Stimulated activated naive CD8-positive, alpha-beta T cell treated with anti-CD3 and anti-CD28 coated beads, Interleukin-15, Interleukin-2, amounts not matched to agents 100 ng/mL and 50 ng/mL, for 24 hours (primary cell): Measurements from ENCODE around the gene CCND1.
"Not testable (repeated sequence)": the region's sequence is repeated elsewhere in the genome, so short reads cannot be mapped to it uniquely, and the experiment has no call there.

Experiments used
- H3K27ac Mint-ChIP-seq: one replicate; pipeline ENCODE4 v1.8.0; 2021; ENCODE audit warnings: mild to moderate bottlenecking, mixed read lengths
- H3K27me3 Mint-ChIP-seq: one replicate; pipeline ENCODE4 v1.8.0; 2021; ENCODE audit warnings: mixed read lengths
- H3K36me3 Mint-ChIP-seq: one replicate; pipeline ENCODE4 v1.8.0; 2021; ENCODE audit warnings: low read depth, mixed read lengths
- H3K4me1 Mint-ChIP-seq: one replicate; pipeline ENCODE4 v1.8.0; 2021; ENCODE audit warnings: low read depth, mixed read lengths
- H3K4me3 Mint-ChIP-seq: one replicate; pipeline ENCODE4 v1.8.0; 2021; ENCODE audit warnings: mild to moderate bottlenecking, mixed read lengths
- H3K9me3 Mint-ChIP-seq: one replicate; pipeline ENCODE4 v1.8.0; 2021; ENCODE audit warnings: mixed read lengths

CCND1 gene

GRCh38 chr11:69692422-69692821, 51.5 kb downstream of the CCND1 start:
- Mint-ChIP-seq H3K4me3 (no peak overlapping the region), H3K4me1 (peaks cover 11% of the 10 kb centered on the region), H3K27ac (no peak overlapping the region), H3K9me3 (no peaks in the 10 kb centered on the region), H3K27me3 (peaks cover 59% of the 10 kb centered on the region), H3K36me3 (no peaks in the 10 kb centered on the region)

- Mint-ChIP-seq H3K4me3 (no peak overlapping the region), H3K27me3 (peaks cover 44% of the 10 kb centered on the region), H3K4me1 (peaks cover 2% of the 10 kb centered on the region), H3K9me3 (no peaks in the 10 kb centered on the region), H3K36me3 (no peaks in the 10 kb centered on the region), H3K27ac (no peak overlapping the region)
Observed at GRCh38 chr11:69694781-69695180, 53.8 kb downstream of the CCND1 start.

GRCh38 chr11:69695581-69695980, 54.6 kb downstream of the CCND1 start:
- no peaks in the 10 kb centered on the region for H3K36me3 Mint-ChIP-seq
- H3K9me3 Mint-ChIP-seq = no peaks in the 10 kb centered on the region
- H3K27me3 Mint-ChIP-seq = peaks cover 43% of the 10 kb centered on the region
- no peak overlapping the region for H3K27ac Mint-ChIP-seq
- H3K4me1 Mint-ChIP-seq = no peaks in the 10 kb centered on the region
- H3K4me3 Mint-ChIP-seq = no peak overlapping the region

GRCh38 chr11:69695995-69696394, 55.0 kb downstream of the CCND1 start:
- not testable (repeated sequence) for H3K4me3 Mint-ChIP-seq, H3K4me1 Mint-ChIP-seq, H3K36me3 Mint-ChIP-seq, H3K9me3 Mint-ChIP-seq, H3K27ac Mint-ChIP-seq
- H3K27me3 Mint-ChIP-seq = peaks cover 45% of the 10 kb centered on the region

GRCh38 chr11:69696749-69697468, 56.0 kb downstream of the CCND1 start:
- Mint-ChIP-seq H3K27ac (no peak overlapping the region), H3K27me3 (peaks cover 45% of the 10 kb centered on the region)

GRCh38 chr11:69697469-69697843, 56.5 kb downstream of the CCND1 start:
- Mint-ChIP-seq H3K27me3 (peaks cover 41% of the 10 kb centered on the region), H3K4me3 (no peak overlapping the region), H3K36me3 (no peaks in the 10 kb centered on the region), H3K4me1 (no peaks in the 10 kb centered on the region), H3K9me3 (no peaks in the 10 kb centered on the region), H3K27ac (no peak overlapping the region)

More at GRCh38 chr11:69696749-69697468, 56.0 kb downstream of the CCND1 start:
- no peaks in the 10 kb centered on the region for H3K36me3 Mint-ChIP-seq
- H3K9me3 Mint-ChIP-seq = no peaks in the 10 kb centered on the region
- H3K4me3 Mint-ChIP-seq = no peak overlapping the region
- H3K4me1 Mint-ChIP-seq = no peaks in the 10 kb centered on the region

- Mint-ChIP-seq H3K27ac (no peak overlapping the region), H3K4me1 (no peaks in the 10 kb centered on the region), H3K4me3 (no peak overlapping the region), H3K27me3 (peaks cover 41% of the 10 kb centered on the region), H3K9me3 (no peaks in the 10 kb centered on the region), H3K36me3 (no peaks in the 10 kb centered on the region)
Observed at GRCh38 chr11:69697861-69698260, 56.9 kb downstream of the CCND1 start.

- peaks cover 42% of the 10 kb centered on the region for H3K27me3 Mint-ChIP-seq
- no peaks in the 10 kb centered on the region for H3K9me3 Mint-ChIP-seq
Observed at GRCh38 chr11:69698362-69698761, 57.4 kb downstream of the CCND1 start.

GRCh38 chr11:69699213-69699612, 58.3 kb downstream of the CCND1 start:
- no peaks in the 10 kb centered on the region for H3K36me3 Mint-ChIP-seq
- peaks cover 3% of the 10 kb centered on the region for H3K4me1 Mint-ChIP-seq
- no peak overlapping the region for H3K4me3 Mint-ChIP-seq
- H3K9me3 Mint-ChIP-seq = no peaks in the 10 kb centered on the region
- peaks cover 43% of the 10 kb centered on the region for H3K27me3 Mint-ChIP-seq
- H3K27ac Mint-ChIP-seq = no peak overlapping the region

More at GRCh38 chr11:69698362-69698761, 57.4 kb downstream of the CCND1 start:
- no peak overlapping the region for H3K27ac Mint-ChIP-seq
- peaks cover 2% of the 10 kb centered on the region for H3K4me1 Mint-ChIP-seq
- H3K4me3 Mint-ChIP-seq = no peak overlapping the region
- H3K36me3 Mint-ChIP-seq = no peaks in the 10 kb centered on the region

GRCh38 chr11:69700278-69701140, 59.6 kb downstream of the CCND1 start:
- Mint-ChIP-seq H3K27me3 (peaks cover 48% of the 10 kb centered on the region), H3K4me3 (no peak overlapping the region), H3K27ac (no peak overlapping the region), H3K9me3 (no peaks in the 10 kb centered on the region), H3K36me3 (no peaks in the 10 kb centered on the region), H3K4me1 (peaks cover 6% of the 10 kb centered on the region)

- Mint-ChIP-seq H3K4me3 (no peak overlapping the region), H3K27ac (no peak overlapping the region), H3K36me3 (no peaks in the 10 kb centered on the region), H3K27me3 (peaks cover 49% of the 10 kb centered on the region), H3K9me3 (no peaks in the 10 kb centered on the region), H3K4me1 (peaks cover 6% of the 10 kb centered on the region)
Observed at GRCh38 chr11:69702239-69702691, 61.3 kb downstream of the CCND1 start.

GRCh38 chr11:69702769-69703452, 62.0 kb downstream of the CCND1 start:
- Mint-ChIP-seq H3K9me3 (no peaks in the 10 kb centered on the region), H3K27ac (no peak overlapping the region), H3K4me1 (peaks cover 6% of the 10 kb centered on the region), H3K36me3 (no peaks in the 10 kb centered on the region), H3K27me3 (peaks cover 51% of the 10 kb centered on the region), H3K4me3 (no peak overlapping the region)

GRCh38 chr11:69703453-69703767, 62.5 kb downstream of the CCND1 start:
- H3K36me3 Mint-ChIP-seq = no peaks in the 10 kb centered on the region
- H3K4me3 Mint-ChIP-seq = no peak overlapping the region
- no peaks in the 10 kb centered on the region for H3K9me3 Mint-ChIP-seq
- H3K27ac Mint-ChIP-seq = no peak overlapping the region
- H3K4me1 Mint-ChIP-seq = peaks cover 6% of the 10 kb centered on the region
- peaks cover 51% of the 10 kb centered on the region for H3K27me3 Mint-ChIP-seq
